ENCODE results near the gene LDLRAP1. TPM values are rescaled to one million over a fixed set of nuclear protein-coding genes. Genes with fewer than 3 reads are reported as not detected.

LDLRAP1 gene
- total and polyA plus RNA-seq, 2 experiments from 2014 or later: 9.6 to 22.7 TPM

- peaks cover 25% of the 10 kb centered on the region for H3K4me1 ChIP-seq (ENCODE audit: insufficient read depth)
- ATAC-seq: no peak
- H3K9me3 Mint-ChIP-seq: no peaks in the 10 kb centered on the region
- H3K36me3 ChIP-seq (ENCODE audit: insufficient read depth): no peaks in the 10 kb centered on the region
- no peaks in the 10 kb centered on the region for H3K79me2 ChIP-seq (replicated peaks; ENCODE audit: insufficient read depth)
- no peak overlapping the region for H3K27ac ChIP-seq (ENCODE audit: low read depth)
- no peak overlapping the region for H2AFZ ChIP-seq
- H3K4me2 ChIP-seq: no peak overlapping the region
- H3K4me3 Mint-ChIP-seq: no peak overlapping the region
- no peaks in the 10 kb centered on the region; the same call in 2 of the 3 replicates for H3K36me3 Mint-ChIP-seq (ENCODE audit: low read depth)
- no peak overlapping the region for H3K4me3 ChIP-seq
- no peaks in the 10 kb centered on the region for H3K27me3 ChIP-seq (ENCODE audit: insufficient read depth)
- H3K4me1 Mint-ChIP-seq: peaks cover 48% of the 10 kb centered on the region
- H3F3A ChIP-seq (replicated peaks; ENCODE audit: low read depth): no peaks in the 10 kb centered on the region
- DNase-seq (ENCODE audit: low spot score): no peak
- peaks cover 21% of the 10 kb centered on the region for H3K27me3 Mint-ChIP-seq (ENCODE audit: insufficient read depth, low read depth, poor library complexity)
- no peaks in the 10 kb centered on the region for H4K20me1 ChIP-seq (replicated peaks; ENCODE audit: insufficient read depth)
- no peak for TF ChIP-seq NANOG (IDR thresholded peaks at IDR 0.05; ENCODE audit: borderline replicate concordance)
- no peak for TF ChIP-seq CREB1 (CRISPR knock-in tag; IDR thresholded peaks at IDR 0.05; ENCODE audit: low read depth)
- TF ChIP-seq ETS1 (IDR thresholded peaks at IDR 0.05): no peak
- no peak for TF ChIP-seq STAT1 (IDR thresholded peaks at IDR 0.05; ENCODE audit: unreplicated experiment)
- TF ChIP-seq JUNB (IDR thresholded peaks at IDR 0.05; ENCODE audit: unreplicated experiment): no peak
- TF ChIP-seq CTCF (conservative IDR thresholded peaks at IDR 0.05; ENCODE audit: low read depth in 2 of 2): no peak
- no peak for TF ChIP-seq REST (IDR thresholded peaks at IDR 0.05; ENCODE audit: unreplicated experiment)
- no peak for TF ChIP-seq EZH2phosphoT487 (IDR thresholded peaks at IDR 0.05; ENCODE audit: unreplicated experiment)
- TF ChIP-seq EZH2 (IDR thresholded peaks at IDR 0.05; ENCODE audit: low read depth, unreplicated experiment): no peak
- H3K9me2 ChIP-seq (ENCODE audit: insufficient read depth): no peaks in the 10 kb centered on the region
- no peak overlapping the region for H3K27ac Mint-ChIP-seq
Observed at GRCh38 chr1:25571522-25571970, 28.1 kb downstream of the LDLRAP1 start.

- Histone ChIP-seq H3K27ac (ENCODE audit: low read depth) (no peak overlapping the region), H3K4me3 (no peak overlapping the region), H4K20me1 (replicated peaks; ENCODE audit: insufficient read depth) (no peaks in the 10 kb centered on the region), H3K4me1 (ENCODE audit: insufficient read depth) (peaks cover 27% of the 10 kb centered on the region), H3K9me2 (ENCODE audit: insufficient read depth) (no peaks in the 10 kb centered on the region), H3K36me3 (ENCODE audit: insufficient read depth) (no peaks in the 10 kb centered on the region), H2AFZ (no peak overlapping the region), H3K27me3 (ENCODE audit: insufficient read depth) (no peaks in the 10 kb centered on the region), H3K79me2 (replicated peaks; ENCODE audit: insufficient read depth) (no peaks in the 10 kb centered on the region), H3K4me2 (no peak overlapping the region), H3F3A (replicated peaks; ENCODE audit: low read depth) (no peaks in the 10 kb centered on the region)
- peaks cover 21% of the 10 kb centered on the region for H3K27me3 Mint-ChIP-seq (ENCODE audit: insufficient read depth, low read depth, poor library complexity)
- H3K4me3 Mint-ChIP-seq: no peak overlapping the region
- DNase-seq (ENCODE audit: low spot score) (no peak), ATAC-seq (no peak)
- no peaks in the 10 kb centered on the region for H3K9me3 Mint-ChIP-seq
- no peaks in the 10 kb centered on the region; the same call in 2 of the 3 replicates for H3K36me3 Mint-ChIP-seq (ENCODE audit: low read depth)
- peaks cover 42% of the 10 kb centered on the region for H3K4me1 Mint-ChIP-seq
- H3K27ac Mint-ChIP-seq: no peak overlapping the region
- no peak for TF ChIP-seq ZNF331 (CRISPR knock-in tag; IDR thresholded peaks at IDR 0.05; ENCODE audit: low read depth)
- no peak for TF ChIP-seq EZH2phosphoT487 (IDR thresholded peaks at IDR 0.05; ENCODE audit: unreplicated experiment)
- no peak for TF ChIP-seq REST (IDR thresholded peaks at IDR 0.05; ENCODE audit: unreplicated experiment)
- no peak for TF ChIP-seq STAT1 (IDR thresholded peaks at IDR 0.05; ENCODE audit: unreplicated experiment)
- no peak for TF ChIP-seq ETS1 (IDR thresholded peaks at IDR 0.05)
- TF ChIP-seq ZNF114 (CRISPR knock-in tag; IDR thresholded peaks at IDR 0.05): no peak
- TF ChIP-seq JUNB (IDR thresholded peaks at IDR 0.05; ENCODE audit: unreplicated experiment): no peak
- TF ChIP-seq EZH2 (IDR thresholded peaks at IDR 0.05; ENCODE audit: low read depth, unreplicated experiment): no peak
- no peak for TF ChIP-seq POLR2AphosphoS5 (IDR thresholded peaks at IDR 0.05; ENCODE audit: low read depth)
- TF ChIP-seq NANOG (IDR thresholded peaks at IDR 0.05; ENCODE audit: borderline replicate concordance): no peak
Observed at GRCh38 chr1:25572107-25572506, 28.7 kb downstream of the LDLRAP1 start.

Measured in GM23338 (cell line).